IMR-90 (cell line): ENCODE results near the gene ATP1A2. TPM values are rescaled to one million over a fixed set of nuclear protein-coding genes. Genes with fewer than 3 reads are reported as not detected.

ENCODE experiments used
- ATAC-seq: fragments of 200-7000 bp; cut with Tn5 transposase; 2 replicates; pipeline ENCODE4 v1.9.1; 2020; ENCODE audit warnings: low read depth, mild to moderate bottlenecking, moderate library complexity
- BruUV-seq: library from RNA; stranded (reverse); fragments of 400-500 nt; replicated peaks from 2 replicates; lab custom pipeline; 2021; lab: Mats Ljungman, UMichigan
- CTCF ChIA-PET: fragments of 300-600 bp; formaldehyde crosslinking; extraction: SDS; loops from one replicate; lab custom pipeline; 2021; ENCODE audit warnings: antibody characterized with exemption; lab: Yijun Ruan, JAX
- POLR2A ChIA-PET: fragments of 300-600 bp; sonication (Branson Sonifier 250); formaldehyde crosslinking; loops from one replicate; lab custom pipeline; 2022; ENCODE audit warnings: antibody characterized with exemption; ENCODE audit not compliant: unreplicated experiment; lab: Charles Lee
- DNase-seq: peaks from one replicate; pipeline ENCODE4 v3.0.0; 2013
- H2AFZ ChIP-seq: replicated peaks from 2 replicates; pipeline ENCODE3; 2013; ENCODE audit warnings: low read length, mild to moderate bottlenecking; ENCODE audit not compliant: poor library complexity
- H2AK5ac ChIP-seq: 2 replicates; pipeline ENCODE4 v1.6.1; 2013; ENCODE audit warnings: low read depth, low read length, inconsistent platforms
- H2AK9ac ChIP-seq: replicated peaks from 2 replicates; pipeline ENCODE3; 2013; ENCODE audit warnings: mild to moderate bottlenecking, low read depth, low read length, moderate library complexity; ENCODE audit not compliant: poor library complexity
- H2BK120ac ChIP-seq: 2 replicates; pipeline ENCODE4 v1.6.1; 2013; ENCODE audit warnings: low read depth, low read length, inconsistent platforms
- H2BK15ac ChIP-seq: 3 replicates; pipeline ENCODE4 v1.6.1; 2013; ENCODE audit warnings: low read depth, low read length, inconsistent platforms
- H2BK20ac ChIP-seq: 2 replicates; pipeline ENCODE4 v1.6.1; 2013; ENCODE audit warnings: low read depth, mild to moderate bottlenecking, inconsistent platforms, low read length, moderate library complexity
- H2BK5ac ChIP-seq: 2 replicates; pipeline ENCODE4 v1.6.1; 2013; ENCODE audit warnings: mild to moderate bottlenecking, low read depth, low read length, inconsistent platforms; ENCODE audit not compliant: poor library complexity, severe bottlenecking
- H3K14ac ChIP-seq: replicated peaks from 2 replicates; pipeline ENCODE4 v1.6.1; 2013; ENCODE audit warnings: low read depth, low read length, inconsistent platforms
- H3K18ac ChIP-seq: 2 replicates; pipeline ENCODE4 v1.6.1; 2013; ENCODE audit warnings: low read depth, low read length, control low read depth
- H3K23ac ChIP-seq: 2 replicates; pipeline ENCODE4 v1.6.1; 2013; ENCODE audit warnings: low read depth, low read length, inconsistent platforms
- H3K27ac ChIP-seq: 2 replicates; pipeline ENCODE4 v1.5.1; 2013; ENCODE audit warnings: mild to moderate bottlenecking, control low read depth, low read length; ENCODE audit not compliant: insufficient read depth
- H3K27me3 ChIP-seq: 2 replicates; pipeline ENCODE4 v1.6.1; 2013; ENCODE audit warnings: low read length; ENCODE audit not compliant: control insufficient read depth, insufficient read depth
- H3K36me3 ChIP-seq: 2 replicates; pipeline ENCODE4 v1.6.1; 2013; ENCODE audit warnings: low read length, mixed read lengths; ENCODE audit not compliant: control insufficient read depth, insufficient read depth
- H3K4ac ChIP-seq: 2 replicates; pipeline ENCODE4 v1.6.1; 2013; ENCODE audit warnings: low read depth, low read length, inconsistent platforms
- H3K4me1 ChIP-seq: 2 replicates; pipeline ENCODE4 v1.6.1; 2013; ENCODE audit warnings: low read length, mixed read lengths; ENCODE audit not compliant: control insufficient read depth, insufficient read depth
- H3K4me2 ChIP-seq: 2 replicates; pipeline ENCODE4 v1.6.1; 2013; ENCODE audit warnings: low read depth, mild to moderate bottlenecking, control low read depth, low read length, moderate library complexity
- H3K4me3 ChIP-seq: 2 replicates; pipeline ENCODE4 v1.5.1; 2013; ENCODE audit warnings: low read depth, mild to moderate bottlenecking, control low read depth, low read length, moderate library complexity; ENCODE audit not compliant: insufficient read depth
- H3K56ac ChIP-seq: 2 replicates; pipeline ENCODE4 v1.6.1; 2013; ENCODE audit warnings: low read length, inconsistent platforms; ENCODE audit not compliant: insufficient read depth; ENCODE audit errors: extremely low read depth
- H3K79me1 ChIP-seq, 2 experiments: 2 replicates each; pipeline ENCODE4 v1.6.1; 2013; ENCODE audit warnings: low read length in 2 of 2, inconsistent platforms in 1 of 2, low read depth in 1 of 2
- H3K9ac ChIP-seq: 2 replicates; pipeline ENCODE4 v1.6.1; 2013; ENCODE audit warnings: low read depth, low read length, control low read depth
- H3K9me1 ChIP-seq: 2 replicates; pipeline ENCODE4 v1.6.1; 2013; ENCODE audit warnings: low read length, inconsistent platforms; ENCODE audit not compliant: insufficient read depth
- H3K9me3 ChIP-seq: 2 replicates; pipeline ENCODE4 v1.6.1; 2013; ENCODE audit warnings: low read length; ENCODE audit not compliant: control insufficient read depth, insufficient read depth
- H4K20me1 ChIP-seq: 2 replicates; pipeline ENCODE4 v1.6.1; 2013; ENCODE audit warnings: low read length, inconsistent platforms; ENCODE audit not compliant: insufficient read depth
- H4K5ac ChIP-seq: 2 replicates; pipeline ENCODE4 v1.6.1; 2013; ENCODE audit warnings: mild to moderate bottlenecking, low read depth, low read length, control low read depth
- H4K8ac ChIP-seq, 2 experiments: 2 replicates each; pipeline ENCODE4 v1.6.1; 2013; ENCODE audit warnings: low read depth in 2 of 2, low read length in 2 of 2, control low read depth in 1 of 2, inconsistent platforms in 1 of 2
- H4K91ac ChIP-seq: 2 replicates; pipeline ENCODE4 v1.6.1; 2013; ENCODE audit warnings: low read depth, low read length, inconsistent platforms; ENCODE audit not compliant: insufficient read depth
- BHLHE40 ChIP-seq: fragments of 150-350 bp; IDR thresholded peaks from 2 replicates; pipeline ENCODE4 v1.6.1; 2016; ENCODE audit warnings: mild to moderate bottlenecking, low read depth, low read length
- CEBPB ChIP-seq: IDR thresholded peaks from 2 replicates; pipeline ENCODE4 v1.6.1; 2012; ENCODE audit warnings: low read depth, low read length, improper control_type of control experiment
- CHD1 ChIP-seq: IDR thresholded peaks from 2 replicates; pipeline ENCODE4 v1.6.1; 2012; ENCODE audit warnings: low read depth, low read length, improper control_type of control experiment
- FOS ChIP-seq: fragments of 150-350 bp; IDR thresholded peaks from 2 replicates; pipeline ENCODE4 v1.6.1; 2016; ENCODE audit warnings: low read depth, low read length
- MAFK ChIP-seq: IDR thresholded peaks from 2 replicates; pipeline ENCODE4 v1.6.1; 2012; ENCODE audit warnings: low read depth, low read length, improper control_type of control experiment
- MAZ ChIP-seq: IDR thresholded peaks from 2 replicates; pipeline ENCODE4 v1.6.1; 2012; ENCODE audit warnings: low read depth, mild to moderate bottlenecking, low read length, improper control_type of control experiment, moderate library complexity, borderline replicate concordance
- NFE2L2 ChIP-seq: fragments of 150-350 bp; IDR thresholded peaks from 2 replicates; pipeline ENCODE4 v1.6.1; 2016; ENCODE audit warnings: low read depth, mild to moderate bottlenecking, low read length
- POLR2A ChIP-seq: IDR thresholded peaks from 2 replicates; pipeline ENCODE4 v1.6.1; 2012; ENCODE audit warnings: mild to moderate bottlenecking, low read depth, low read length
- RAD21 ChIP-seq: IDR thresholded peaks from 2 replicates; pipeline ENCODE4 v1.6.1; 2012; ENCODE audit warnings: low read length, improper control_type of control experiment
- RCOR1 ChIP-seq: IDR thresholded peaks from 2 replicates; pipeline ENCODE4 v1.6.1; 2012; ENCODE audit warnings: mild to moderate bottlenecking, low read length, improper control_type of control experiment; ENCODE audit not compliant: insufficient replicate concordance
- RFX5 ChIP-seq: IDR thresholded peaks from 2 replicates; pipeline ENCODE4 v1.8.0; 2012; ENCODE audit warnings: low read depth, mild to moderate bottlenecking, low read length, moderate library complexity
- SMC3 ChIP-seq: fragments of 150-350 bp; IDR thresholded peaks from 2 replicates; pipeline ENCODE4 v1.6.1; 2016; ENCODE audit warnings: low read depth, mild to moderate bottlenecking, antibody characterized with exemption, low read length, moderate library complexity
- WGBS, 2 experiments: methylation state at CpG; one replicate each; pipeline versions ENCODE4 v1.1.5 to v1.1.7; 2013; ENCODE audit warnings: missing lambda C conversion rate in 2 of 2; ENCODE audit not compliant: insufficient read length in 1 of 2; ENCODE audit errors: extremely low coverage in 2 of 2; 5-methylcytosine and 5-hydroxymethylcytosine counted together
- dilution Hi-C: fragments of 300-500 bp; cut with HindIII; formaldehyde crosslinking; loops from one replicate; pipeline ENCODE4 v1.14.3; 2018; ENCODE audit warnings: low sequenced_read_pairs; ENCODE audit not compliant: unreplicated experiment
- in situ Hi-C: fragments of 300-500 bp; cut with MboI; formaldehyde crosslinking; loops from 3 replicates; pipeline ENCODE4 v1.14.3; 2019; ENCODE audit warnings: low sequenced_read_pairs, inconsistent platforms, mixed read lengths
- intact Hi-C: fragments of 100-400 bp; cut with micrococcal nuclease; formaldehyde crosslinking; loops from 2 replicates; pipeline ENCODE4 v1.10.0; 2022
- polyA plus RNA-seq, 3 experiments: library from polyadenylated mRNA; depleted of rRNA; stranded (reverse); fragments of >200 nt; gene quantifications; 2 replicates each; pipeline ENCODE4 v1.2.3, GENCODE V29; 2012; ENCODE audit warnings: low replicate concordance in 1 of 3
- total RNA-seq: library from RNA; depleted of rRNA; stranded (reverse); fragments of >200 nt; gene quantifications from 2 replicates; pipeline ENCODE4 v1.2.3, GENCODE V29; 2012
- TF ChIP-seq, protein P1 (sequence below): conservative IDR thresholded peaks from 2 replicates; pipeline ENCODE4 v1.5.1; 2012; ENCODE audit warnings: mild to moderate bottlenecking, low read depth, low read length, improper control_type of control experiment
- TF ChIP-seq, protein P2 (sequence below): fragments of 150-350 bp; IDR thresholded peaks from 2 replicates; pipeline ENCODE4 v1.6.1; 2016; ENCODE audit warnings: low read depth, mild to moderate bottlenecking, low read length, moderate library complexity, borderline replicate concordance

The ATP1A2 gene
- total and polyA plus RNA-seq, 2 of the 4 experiments (the other 2 are of a cell fraction): under 0.01 to 0.15 TPM

DNA sequence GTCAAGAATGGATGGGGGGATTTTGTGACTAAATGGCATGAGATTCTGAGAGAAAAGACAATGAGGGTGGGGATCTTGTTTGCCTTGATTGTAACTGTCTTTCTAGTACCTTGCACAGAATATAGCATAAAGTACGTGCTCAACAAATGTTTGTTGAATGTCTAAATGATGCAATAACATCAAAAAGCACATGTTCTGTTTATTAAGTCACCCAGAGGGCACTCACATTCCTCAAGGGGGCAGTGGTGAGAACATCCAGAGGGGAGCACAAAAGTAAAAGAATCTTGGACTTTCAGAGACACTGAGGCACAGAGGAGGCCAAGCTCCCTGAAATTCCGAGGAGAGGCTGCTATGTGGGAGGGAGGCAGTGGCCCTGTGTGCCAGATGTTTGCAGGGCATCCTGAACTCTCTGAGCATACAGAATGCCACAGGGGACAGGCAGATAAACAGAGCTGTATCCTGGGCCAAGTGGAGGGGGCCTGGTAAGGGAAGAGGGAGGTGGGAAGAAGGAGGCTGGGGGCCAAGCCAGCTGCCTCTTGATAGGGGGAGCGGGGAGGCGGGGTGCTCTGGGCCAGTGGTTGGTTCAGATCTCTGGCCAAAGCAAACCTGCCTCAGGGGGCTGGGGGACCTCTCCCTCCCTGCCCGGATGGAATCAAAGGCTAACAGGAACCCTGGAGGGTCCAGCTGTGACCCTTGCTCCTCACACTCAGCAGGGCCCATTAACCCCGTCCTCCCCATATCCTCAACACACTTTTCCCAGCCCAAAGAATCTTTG, 6.5 kb upstream of the ATP1A2 start:
- no peak overlapping the region for H3K4me2 ChIP-seq
- intact Hi-C loops: no loop called here
- TF ChIP-seq MAFK (no peak), RAD21 (peak; percentile 28; the same call in 1 of the 2 replicates), CEBPB (peak; percentile 89), CHD1 (no peak), POLR2A (no peak), SMC3 (no peak), FOS (no peak), RFX5 (no peak), MAZ (no peak), RCOR1 (no peak), NFE2L2 (no peak), BHLHE40 (no peak)
- TF ChIP-seq, protein P1, sequence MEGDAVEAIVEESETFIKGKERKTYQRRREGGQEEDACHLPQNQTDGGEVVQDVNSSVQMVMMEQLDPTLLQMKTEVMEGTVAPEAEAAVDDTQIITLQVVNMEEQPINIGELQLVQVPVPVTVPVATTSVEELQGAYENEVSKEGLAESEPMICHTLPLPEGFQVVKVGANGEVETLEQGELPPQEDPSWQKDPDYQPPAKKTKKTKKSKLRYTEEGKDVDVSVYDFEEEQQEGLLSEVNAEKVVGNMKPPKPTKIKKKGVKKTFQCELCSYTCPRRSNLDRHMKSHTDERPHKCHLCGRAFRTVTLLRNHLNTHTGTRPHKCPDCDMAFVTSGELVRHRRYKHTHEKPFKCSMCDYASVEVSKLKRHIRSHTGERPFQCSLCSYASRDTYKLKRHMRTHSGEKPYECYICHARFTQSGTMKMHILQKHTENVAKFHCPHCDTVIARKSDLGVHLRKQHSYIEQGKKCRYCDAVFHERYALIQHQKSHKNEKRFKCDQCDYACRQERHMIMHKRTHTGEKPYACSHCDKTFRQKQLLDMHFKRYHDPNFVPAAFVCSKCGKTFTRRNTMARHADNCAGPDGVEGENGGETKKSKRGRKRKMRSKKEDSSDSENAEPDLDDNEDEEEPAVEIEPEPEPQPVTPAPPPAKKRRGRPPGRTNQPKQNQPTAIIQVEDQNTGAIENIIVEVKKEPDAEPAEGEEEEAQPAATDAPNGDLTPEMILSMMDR: peak; percentile 55
- TF ChIP-seq, protein P2, sequence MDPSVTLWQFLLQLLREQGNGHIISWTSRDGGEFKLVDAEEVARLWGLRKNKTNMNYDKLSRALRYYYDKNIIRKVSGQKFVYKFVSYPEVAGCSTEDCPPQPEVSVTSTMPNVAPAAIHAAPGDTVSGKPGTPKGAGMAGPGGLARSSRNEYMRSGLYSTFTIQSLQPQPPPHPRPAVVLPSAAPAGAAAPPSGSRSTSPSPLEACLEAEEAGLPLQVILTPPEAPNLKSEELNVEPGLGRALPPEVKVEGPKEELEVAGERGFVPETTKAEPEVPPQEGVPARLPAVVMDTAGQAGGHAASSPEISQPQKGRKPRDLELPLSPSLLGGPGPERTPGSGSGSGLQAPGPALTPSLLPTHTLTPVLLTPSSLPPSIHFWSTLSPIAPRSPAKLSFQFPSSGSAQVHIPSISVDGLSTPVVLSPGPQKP: no peak

More for the DNA sequence above, 6.5 kb upstream of the ATP1A2 start:
- Histone ChIP-seq H3K4me3 (no peak overlapping the region), H2BK15ac (no peak overlapping the region), H2AK9ac (no peak overlapping the region), H3K23ac (no peak overlapping the region), H3K4me1 (peaks cover 10% of the 10 kb centered on the region), H3K18ac (no peak overlapping the region), H3K79me1 (no peaks in the 10 kb centered on the region), H3K4ac (no peak overlapping the region), H2BK120ac (0 out of 2 replicates have a peak overlapping the region, but pooled peaks have one; percentile 18), H4K8ac (peak overlapping the region in 1 of 2 experiments; percentile 24; a peak in 1 of 4 replicates), H2AK5ac (no peak overlapping the region), H3K27me3 (peaks cover 40% of the 10 kb centered on the region), H3K56ac (no peak overlapping the region), H4K91ac (peak overlapping the region; percentile 59), H3K14ac (no peak overlapping the region), H4K20me1 (no peaks in the 10 kb centered on the region), H4K5ac (no peak overlapping the region; the same call in 1 of the 2 replicates), H2BK5ac (no peak overlapping the region), H3K9me3 (no peaks in the 10 kb centered on the region), H3K27ac (no peak overlapping the region), H3K9me1 (no peaks in the 10 kb centered on the region; the same call in 1 of the 2 replicates), H2BK20ac (no peak overlapping the region), H3K36me3 (no peaks in the 10 kb centered on the region), H3K9ac (no peak overlapping the region), H2AFZ (no peak overlapping the region)
- peak; percentile 62 for ATAC-seq
- DNase-seq: peak; percentile 52
- POLR2A ChIA-PET: interaction anchor here (0.6 kb wide), 1 partner anchor 258 kb away, joined by 4 read pairs; the partner anchor contains the start of gene NHLH1
- no TSS peak for BruUV-seq
- CTCF ChIA-PET: interaction anchor here (0.6 to 1.6 kb wide), 5 partner anchors 110 to 267 kb away, joined by 3 to 4 read pairs (median 3); no protein-coding TSS in a partner anchor
- dilution Hi-C loops (loop anchor here (10.0 kb wide), 1 partner anchor 106 kb away; no protein-coding TSS in a partner anchor), in situ Hi-C loops (no loop called here)
- WGBS, 2 experiments: no CpG with 5 or more reads among the region's 6 CpGs
